Muscle of arm (tissue), 14 donors: Measurements from ENCODE around the gene AK1. TPM values are rescaled to one million over a fixed set of nuclear protein-coding genes. Genes with fewer than 3 reads are reported as not detected.
A peak's percentile ranks its signal among the peaks of the same experiment; 100 is the strongest.

Experiments
- DNase-seq: peaks from one replicate; pipeline ENCODE4 v3.0.0-alpha.2; 2013
- long read RNA-seq, 11 donors: transcript quantifications; one replicate each; lab custom pipeline, GENCODE V29; 2026
- polyA plus RNA-seq, 12 donors: library from polyadenylated mRNA; unstranded; fragments of 120-200 nt; gene quantifications; one replicate each; pipeline ENCODE4 v1.2.1, GENCODE V29; 2013; ENCODE audit not compliant: insufficient read length in 12 of 12

AK1 gene
- polyA plus RNA-seq, result 1,000 to 10,000 TPM in 5 of 12 donors, 100 to 1,000 TPM in 7; 441 to 7,878 (median 918) TPM
- long read RNA-seq, donor 1, transcript AK1-203 (7 exons, 2,266 nt), result major isoform, 16 of 16 reads
- long read RNA-seq, donor 1, partial matches to known transcripts, result 0 of 16 reads
- long read RNA-seq, donor 1, other reads (novel, unspliced or antisense), result 0 of 16 reads
- long read RNA-seq, donor 2, transcript AK1-203 (7 exons, 2,266 nt), result major isoform, 500 of 695 reads
- long read RNA-seq, donor 2, partial matches to known transcripts, result 112 of 695 reads
- long read RNA-seq, donor 2, other reads (novel, unspliced or antisense), result 81 of 695 reads
- long read RNA-seq, donor 3, transcript AK1-203 (7 exons, 2,266 nt), result major isoform, 227 of 335 reads
- long read RNA-seq, donor 3, partial matches to known transcripts, result 77 of 335 reads
- long read RNA-seq, donor 3, other reads (novel, unspliced or antisense), result 31 of 335 reads
- long read RNA-seq, donor 4, transcript AK1-203 (7 exons, 2,266 nt), result major isoform, 136 of 186 reads
- long read RNA-seq, donor 4, partial matches to known transcripts, result 41 of 186 reads
- long read RNA-seq, donor 4, other reads (novel, unspliced or antisense), result 8 of 186 reads
- long read RNA-seq, donor 5, result 0 reads
- long read RNA-seq, donor 6, transcript AK1-203 (7 exons, 2,266 nt), result major isoform, 181 of 247 reads
- long read RNA-seq, donor 6, partial matches to known transcripts, result 40 of 247 reads
- long read RNA-seq, donor 6, other reads (novel, unspliced or antisense), result 26 of 247 reads
- long read RNA-seq, donor 7, transcript AK1-203 (7 exons, 2,266 nt), result major isoform, 156 of 189 reads
- long read RNA-seq, donor 7, partial matches to known transcripts, result 20 of 189 reads
- long read RNA-seq, donor 7, other reads (novel, unspliced or antisense), result 13 of 189 reads
- long read RNA-seq, donor 8, transcript AK1-203 (7 exons, 2,266 nt), result major isoform, 685 of 858 reads
- long read RNA-seq, donor 8, partial matches to known transcripts, result 66 of 858 reads
- long read RNA-seq, donor 8, other reads (novel, unspliced or antisense), result 107 of 858 reads
- long read RNA-seq, donor 9, transcript AK1-203 (7 exons, 2,266 nt), result major isoform, 167 of 194 reads
- long read RNA-seq, donor 9, partial matches to known transcripts, result 11 of 194 reads
- long read RNA-seq, donor 9, other reads (novel, unspliced or antisense), result 16 of 194 reads
- long read RNA-seq, donor 10, transcript AK1-203 (7 exons, 2,266 nt), result major isoform, 545 of 790 reads
- long read RNA-seq, donor 10, partial matches to known transcripts, result 184 of 790 reads
- long read RNA-seq, donor 10, other reads (novel, unspliced or antisense), result 61 of 790 reads
- long read RNA-seq, donor 11, transcript AK1-203 (7 exons, 2,266 nt), result major isoform, 294 of 456 reads
- long read RNA-seq, donor 11, partial matches to known transcripts, result 121 of 456 reads
- long read RNA-seq, donor 11, other reads (novel, unspliced or antisense), result 41 of 456 reads

- no peak for DNase-seq
These were observed at the start of gene AK1 for GRCh38 chr9:127877566-127877998. Gene AK1, minus strand, starts transcription at chr9:127877675. Its CDS starts 3,058 bp downstream, at chr9:127874617.

- no peak for DNase-seq
These were observed 49.4 kb upstream of the AK1 start for GRCh38 chr9:127926906-127927200.

- no peak for DNase-seq
These were observed 48.8 kb upstream of the AK1 start for GRCh38 chr9:127925959-127926905.

- DNase-seq, result no peak
These were observed 47.4 kb upstream of the AK1 start for GRCh38 chr9:127924736-127925444.

- DNase-seq, result no peak
These were observed 46.3 kb upstream of the AK1 start for GRCh38 chr9:127923771-127924170.

- no peak for DNase-seq
These were observed 45.6 kb upstream of the AK1 start for GRCh38 chr9:127923046-127923445.

GRCh38 chr9:127921557-127922120, 44.2 kb upstream of the AK1 start:
- no peak for DNase-seq

- DNase-seq, result no peak
These were observed 43.3 kb upstream of the AK1 start for GRCh38 chr9:127920794-127921193.

- DNase-seq, result no peak
These were observed 41.9 kb upstream of the AK1 start for GRCh38 chr9:127919253-127919815.

GRCh38 chr9:127918183-127919107, 41.0 kb upstream of the AK1 start:
- no peak for DNase-seq

- DNase-seq, result no peak
These were observed 40.1 kb upstream of the AK1 start for GRCh38 chr9:127917603-127918002.

- DNase-seq, result peak; percentile 90
These were observed 39.5 kb upstream of the AK1 start, which contains the start of gene ST6GALNAC4 for GRCh38 chr9:127916720-127917581. Gene ST6GALNAC4, minus strand, starts transcription at chr9:127917041. Its CDS starts 622 bp downstream, at chr9:127916419.

GRCh38 chr9:127915801-127916719, 38.6 kb upstream of the AK1 start:
- no peak for DNase-seq

GRCh38 chr9:127915325-127915752, 37.9 kb upstream of the AK1 start:
- no peak for DNase-seq

GRCh38 chr9:127913682-127914081, 36.2 kb upstream of the AK1 start:
- no peak for DNase-seq

GRCh38 chr9:127912882-127913281, 35.4 kb upstream of the AK1 start:
- DNase-seq, result no peak
